ENCODE measurements around the gene PPT2.
A peak's percentile ranks its signal among the peaks of the same experiment; 100 is the strongest.

PPT2 gene

GRCh38 chr6:32153564-32154513 lies at the start of gene PPT2:
TSS of gene PPT2 (plus strand) at chr6:32154141. CDS start at chr6:32154595, 454 bp downstream.
- peak; percentile 47 to 73 (median 70) for DNase-seq (ENCODE audit: low read depth in 3 of 3)

- no peak for DNase-seq (ENCODE audit: low read depth in 3 of 3)
Observed at GRCh38 chr6:32105433-32105832, 48.5 kb upstream of the PPT2 start.

GRCh38 chr6:32107406-32107805 lies 46.5 kb upstream of the PPT2 start:
- DNase-seq (ENCODE audit: low read depth in 3 of 3): no peak

- no peak for DNase-seq (ENCODE audit: low read depth in 3 of 3)
Observed at GRCh38 chr6:32108094-32108627, 45.8 kb upstream of the PPT2 start.

GRCh38 chr6:32108727-32109113 lies 45.2 kb upstream of the PPT2 start:
- DNase-seq (ENCODE audit: low read depth in 3 of 3): no peak

- DNase-seq (ENCODE audit: low read depth in 3 of 3): no peak
Observed at GRCh38 chr6:32109114-32109764, 44.7 kb upstream of the PPT2 start, which contains the start of gene TNXB. TSS of gene TNXB (minus strand) at chr6:32109338. CDS start at chr6:32098198, 11,140 bp downstream.

- no peak for DNase-seq (ENCODE audit: low read depth in 3 of 3)
Observed at GRCh38 chr6:32109765-32110160, 44.2 kb upstream of the PPT2 start.

- no peak for DNase-seq (ENCODE audit: low read depth in 3 of 3)
Observed at GRCh38 chr6:32110632-32111031, 43.3 kb upstream of the PPT2 start.

- no peak for DNase-seq (ENCODE audit: low read depth in 3 of 3)
Observed at GRCh38 chr6:32111424-32112066, 42.4 kb upstream of the PPT2 start.

GRCh38 chr6:32112431-32112980 lies 41.4 kb upstream of the PPT2 start:
- no peak for DNase-seq (ENCODE audit: low read depth in 3 of 3)

- no peak for DNase-seq (ENCODE audit: low read depth in 3 of 3)
Observed at GRCh38 chr6:32113386-32114352, 40.3 kb upstream of the PPT2 start.

GRCh38 chr6:32114796-32115195 lies 39.1 kb upstream of the PPT2 start:
- DNase-seq (ENCODE audit: low read depth in 3 of 3): no peak

GRCh38 chr6:32115623-32116022 lies 38.3 kb upstream of the PPT2 start:
- DNase-seq (ENCODE audit: low read depth in 3 of 3): no peak

GRCh38 chr6:32116674-32117073 lies 37.3 kb upstream of the PPT2 start:
- DNase-seq (ENCODE audit: low read depth in 3 of 3): no peak

GRCh38 chr6:32117461-32117860 lies 36.5 kb upstream of the PPT2 start:
- DNase-seq (ENCODE audit: low read depth in 3 of 3): no peak

GRCh38 chr6:32118782-32119628 lies 34.9 kb upstream of the PPT2 start:
- peak; percentile 56 to 60 (median 56) for DNase-seq (ENCODE audit: low read depth in 3 of 3)

GRCh38 chr6:32120573-32121059 lies 33.3 kb upstream of the PPT2 start:
- DNase-seq (ENCODE audit: low read depth in 3 of 3): no peak

GRCh38 chr6:32123681-32124080 lies 30.3 kb upstream of the PPT2 start:
- no peak for DNase-seq (ENCODE audit: low read depth in 3 of 3)

GRCh38 chr6:32126880-32127279 lies 27.1 kb upstream of the PPT2 start:
- DNase-seq (ENCODE audit: low read depth in 3 of 3): no peak

- DNase-seq (ENCODE audit: low read depth in 3 of 3): no peak
Observed at GRCh38 chr6:32127409-32127716, 26.6 kb upstream of the PPT2 start.

Data from stimulated activated CD4-positive, alpha-beta T cell treated with anti-CD3 and anti-CD28 coated beads, TNF-alpha, amount 100 ng/mL, for 48 hours (primary cell).